Adipocyte (in vitro differentiated cells): ENCODE measurements around the gene NCOA1.
A peak's percentile ranks its signal among the peaks of the same experiment; 100 is the strongest.
"Not testable (repeated sequence)": the region's sequence is repeated elsewhere in the genome, so short reads cannot be mapped to it uniquely, and the experiment has no call there.

Experiments
- DNase-seq: peaks from one replicate; pipeline ENCODE4 v3.0.0-alpha.2; 2015; ENCODE audit warnings: low read depth
- H3K27me3 ChIP-seq: replicated peaks from 2 replicates; pipeline ENCODE4 v1.7.0; 2013; ENCODE audit warnings: mild to moderate bottlenecking, low read length, moderate library complexity; ENCODE audit not compliant: control insufficient read depth, insufficient read depth
- H3K36me3 ChIP-seq: 2 replicates; pipeline ENCODE4 v1.7.0; 2013; ENCODE audit warnings: low read length, mild to moderate bottlenecking, moderate library complexity; ENCODE audit not compliant: control insufficient read depth, insufficient read depth, severe bottlenecking
- H3K4me1 ChIP-seq: 2 replicates; pipeline ENCODE4 v1.7.0; 2013; ENCODE audit warnings: mild to moderate bottlenecking, low read length, moderate library complexity; ENCODE audit not compliant: control insufficient read depth, insufficient read depth
- H3K4me3 ChIP-seq: 2 replicates; pipeline ENCODE4 v1.7.0; 2013; ENCODE audit warnings: mild to moderate bottlenecking, low read length, moderate library complexity
- H3K9ac ChIP-seq: 2 replicates; pipeline ENCODE4 v1.7.0; 2013; ENCODE audit warnings: mild to moderate bottlenecking, low read length, moderate library complexity
- H3K9me3 ChIP-seq: 2 replicates; pipeline ENCODE4 v1.7.0; 2013; ENCODE audit warnings: mild to moderate bottlenecking, low read length, moderate library complexity; ENCODE audit not compliant: control insufficient read depth

The NCOA1 gene

GRCh38 chr2:24675338-24675737 is 184.3 kb downstream of the NCOA1 start:
- Histone ChIP-seq H3K4me3 (no peak overlapping the region), H3K9me3 (no peaks in the 10 kb centered on the region), H3K27me3 (no peaks in the 10 kb centered on the region), H3K36me3 (peaks cover 7% of the 10 kb centered on the region), H3K9ac (no peak overlapping the region), H3K4me1 (no peaks in the 10 kb centered on the region)
- DNase-seq: no peak

- no peak for DNase-seq
- no peaks in the 10 kb centered on the region for H3K9me3 ChIP-seq
These were observed 185.4 kb downstream of the NCOA1 start for GRCh38 chr2:24676493-24676892.

GRCh38 chr2:24678066-24678465 is 187.0 kb downstream of the NCOA1 start:
- H3K9ac ChIP-seq, H3K4me1 ChIP-seq, H3K36me3 ChIP-seq, H3K27me3 ChIP-seq, H3K9me3 ChIP-seq, DNase-seq, H3K4me3 ChIP-seq: not testable (repeated sequence)

More at GRCh38 chr2:24676493-24676892, 185.4 kb downstream of the NCOA1 start:
- Histone ChIP-seq H3K9ac (no peak overlapping the region), H3K4me3 (no peak overlapping the region), H3K36me3 (peaks cover 8% of the 10 kb centered on the region), H3K27me3 (no peaks in the 10 kb centered on the region), H3K4me1 (no peaks in the 10 kb centered on the region)

- Histone ChIP-seq H3K36me3 (peaks cover 5% of the 10 kb centered on the region), H3K9me3 (no peaks in the 10 kb centered on the region), H3K4me1 (no peaks in the 10 kb centered on the region), H3K9ac (no peak overlapping the region), H3K4me3 (no peak overlapping the region), H3K27me3 (no peaks in the 10 kb centered on the region)
- no peak for DNase-seq
These were observed 189.1 kb downstream of the NCOA1 start for GRCh38 chr2:24680196-24680595.

GRCh38 chr2:24682304-24682703 is 191.2 kb downstream of the NCOA1 start:
- Histone ChIP-seq H3K27me3 (no peaks in the 10 kb centered on the region), H3K36me3 (peaks cover 5% of the 10 kb centered on the region), H3K4me1 (no peaks in the 10 kb centered on the region), H3K4me3 (no peak overlapping the region), H3K9me3 (no peaks in the 10 kb centered on the region), H3K9ac (no peak overlapping the region)
- DNase-seq: no peak

GRCh38 chr2:24683408-24683807 is 192.4 kb downstream of the NCOA1 start:
- no peak for DNase-seq

GRCh38 chr2:24690524-24690923 is 199.5 kb downstream of the NCOA1 start:
- Histone ChIP-seq H3K9ac (no peak overlapping the region), H3K27me3 (no peaks in the 10 kb centered on the region), H3K4me3 (no peak overlapping the region), H3K36me3 (peaks cover 13% of the 10 kb centered on the region), H3K9me3 (no peaks in the 10 kb centered on the region), H3K4me1 (no peaks in the 10 kb centered on the region)
- no peak for DNase-seq

More at GRCh38 chr2:24683408-24683807, 192.4 kb downstream of the NCOA1 start:
- no peaks in the 10 kb centered on the region for H3K9me3 ChIP-seq
- H3K4me1 ChIP-seq: no peaks in the 10 kb centered on the region
- H3K4me3 ChIP-seq: no peak overlapping the region
- no peak overlapping the region for H3K9ac ChIP-seq
- H3K27me3 ChIP-seq: no peaks in the 10 kb centered on the region
- peaks cover 9% of the 10 kb centered on the region for H3K36me3 ChIP-seq

- no peak for DNase-seq
- Histone ChIP-seq H3K9ac (no peak overlapping the region), H3K4me3 (no peak overlapping the region), H3K9me3 (no peaks in the 10 kb centered on the region), H3K27me3 (no peaks in the 10 kb centered on the region), H3K36me3 (peaks cover 13% of the 10 kb centered on the region), H3K4me1 (no peaks in the 10 kb centered on the region)
These were observed 200.8 kb downstream of the NCOA1 start for GRCh38 chr2:24691806-24692205.

GRCh38 chr2:24697792-24698191 is 206.7 kb downstream of the NCOA1 start:
- H3K36me3 ChIP-seq: peaks cover 9% of the 10 kb centered on the region
- no peak overlapping the region for H3K4me3 ChIP-seq
- DNase-seq: no peak
- H3K9me3 ChIP-seq: no peaks in the 10 kb centered on the region
- peaks cover 6% of the 10 kb centered on the region for H3K4me1 ChIP-seq
- no peak overlapping the region for H3K9ac ChIP-seq
- no peaks in the 10 kb centered on the region for H3K27me3 ChIP-seq

- Histone ChIP-seq H3K9ac (no peak overlapping the region), H3K4me1 (peaks cover 10% of the 10 kb centered on the region), H3K4me3 (no peak overlapping the region), H3K9me3 (no peaks in the 10 kb centered on the region), H3K36me3 (peaks cover 20% of the 10 kb centered on the region), H3K27me3 (no peaks in the 10 kb centered on the region)
- peak; percentile 69 for DNase-seq
These were observed 211.7 kb downstream of the NCOA1 start for GRCh38 chr2:24702800-24703199.

- H3K9me3 ChIP-seq: no peaks in the 10 kb centered on the region
- DNase-seq: no peak
- no peak overlapping the region for H3K4me3 ChIP-seq
- H3K36me3 ChIP-seq: peaks cover 25% of the 10 kb centered on the region
- H3K9ac ChIP-seq: no peak overlapping the region
- H3K4me1 ChIP-seq: peaks cover 10% of the 10 kb centered on the region
- no peaks in the 10 kb centered on the region for H3K27me3 ChIP-seq
These were observed 213.6 kb downstream of the NCOA1 start for GRCh38 chr2:24704692-24705091.

GRCh38 chr2:24707143-24707542 is 216.1 kb downstream of the NCOA1 start:
- Histone ChIP-seq H3K36me3 (peaks cover 35% of the 10 kb centered on the region), H3K27me3 (no peaks in the 10 kb centered on the region), H3K4me3 (no peak overlapping the region), H3K4me1 (peaks cover 14% of the 10 kb centered on the region), H3K9ac (no peak overlapping the region), H3K9me3 (no peaks in the 10 kb centered on the region)
- no peak for DNase-seq
